Measurements from ENCODE around the gene IL1RAPL2.
"Not testable (repeated sequence)": the region's sequence is repeated elsewhere in the genome, so short reads cannot be mapped to it uniquely, and the experiment has no call there.

IL1RAPL2 gene

GRCh38 chrX:105191878-105192277, 625.9 kb downstream of the IL1RAPL2 start:
- no peak for DNase-seq

- DNase-seq: no peak
Observed at GRCh38 chrX:105209406-105209805, 643.4 kb downstream of the IL1RAPL2 start.

- DNase-seq: no peak
Observed at GRCh38 chrX:105210258-105210657, 644.3 kb downstream of the IL1RAPL2 start.

GRCh38 chrX:105211066-105211575, 645.1 kb downstream of the IL1RAPL2 start:
- no peak for DNase-seq

- DNase-seq: no peak
Observed at GRCh38 chrX:105219454-105220401, 653.7 kb downstream of the IL1RAPL2 start.

GRCh38 chrX:105220636-105221035, 654.6 kb downstream of the IL1RAPL2 start, which contains the start of gene TEX13A:
Gene TEX13A (minus strand): TSS chrX:105220694. CDS start chrX:105220397, 297 bp downstream.
- DNase-seq: no peak

- DNase-seq: no peak
Observed at GRCh38 chrX:105221374-105221773, 655.4 kb downstream of the IL1RAPL2 start.

GRCh38 chrX:105226499-105226898, 660.5 kb downstream of the IL1RAPL2 start:
- DNase-seq: no peak

- DNase-seq: no peak
Observed at GRCh38 chrX:105228602-105229001, 662.6 kb downstream of the IL1RAPL2 start.

- DNase-seq: no peak
Observed at GRCh38 chrX:105229146-105229545, 663.1 kb downstream of the IL1RAPL2 start.

- not testable (repeated sequence) for DNase-seq
Observed at GRCh38 chrX:105237407-105237806, 671.4 kb downstream of the IL1RAPL2 start.

GRCh38 chrX:105241056-105241455, 675.1 kb downstream of the IL1RAPL2 start:
- DNase-seq: no peak

- no peak for DNase-seq
Observed at GRCh38 chrX:105260291-105261043, 694.5 kb downstream of the IL1RAPL2 start.

GRCh38 chrX:105263171-105263570, 697.2 kb downstream of the IL1RAPL2 start:
- DNase-seq: no peak

GRCh38 chrX:105263801-105264200, 697.8 kb downstream of the IL1RAPL2 start:
- no peak for DNase-seq

- no peak for DNase-seq
Observed at GRCh38 chrX:105265093-105265492, 699.1 kb downstream of the IL1RAPL2 start.

- DNase-seq: no peak
Observed at GRCh38 chrX:105266456-105266855, 700.5 kb downstream of the IL1RAPL2 start.

- no peak for DNase-seq
Observed at GRCh38 chrX:105267167-105267566, 701.2 kb downstream of the IL1RAPL2 start.

- DNase-seq: no peak
Observed at GRCh38 chrX:105269386-105269785, 703.4 kb downstream of the IL1RAPL2 start.

- DNase-seq: no peak
Observed at GRCh38 chrX:105273326-105273725, 707.3 kb downstream of the IL1RAPL2 start.

- no peak for DNase-seq
Observed at GRCh38 chrX:105274091-105274490, 708.1 kb downstream of the IL1RAPL2 start.

GRCh38 chrX:105277132-105277531, 711.1 kb downstream of the IL1RAPL2 start:
- no peak for DNase-seq

GRCh38 chrX:105282077-105282476, 716.1 kb downstream of the IL1RAPL2 start:
- no peak for DNase-seq

GRCh38 chrX:105297041-105297440, 731.0 kb downstream of the IL1RAPL2 start:
- no peak for DNase-seq

Measured in NCI-H748 treated with DMSO at 0.1 percent for 48 hours (cell line).